DND-41 (cell line): ENCODE measurements around the gene PSMG4.

ENCODE experiments used
- CTCF ChIP-seq: IDR thresholded peaks from 2 replicates; pipeline ENCODE4 v1.5.1; 2012; ENCODE audit warnings: borderline replicate concordance, low read length, moderate library complexity, mild to moderate bottlenecking; ENCODE audit not compliant: poor library complexity, severe bottlenecking; ENCODE audit errors: extremely low read depth
- EZH2 ChIP-seq: IDR thresholded peaks from 3 replicates; pipeline ENCODE4 v1.6.1; 2012; ENCODE audit warnings: borderline replicate concordance, low read depth, mild to moderate bottlenecking, moderate library complexity, low read length, inconsistent platforms; ENCODE audit not compliant: severe bottlenecking

- TF ChIP-seq CTCF: no peak
- no peak for TF ChIP-seq EZH2
Observed at GRCh38 chr6:3288711-3289663, 30.2 kb downstream of the PSMG4 start.
